ENCODE results near the gene KIRREL3. TPM values are rescaled to one million over a fixed set of nuclear protein-coding genes. Genes with fewer than 3 reads are reported as not detected.

Gene KIRREL3
- polyA plus RNA-seq, 1 donor (not counting 4 experiments of a cell fraction or from before 2014, with no cell fraction given): 0.04 TPM

GRCh38 chr11:127000981-127001380 lies 411 bp upstream of the KIRREL3 start:
- Histone ChIP-seq H3K9ac (ENCODE audit: control insufficient read depth, extremely low read depth, insufficient read depth, low read length) (no peak overlapping the region), H3K27me3 (ENCODE audit: control insufficient read depth, extremely low read depth, insufficient read depth, low read length) (peaks cover 57% of the 10 kb centered on the region)

DNA sequence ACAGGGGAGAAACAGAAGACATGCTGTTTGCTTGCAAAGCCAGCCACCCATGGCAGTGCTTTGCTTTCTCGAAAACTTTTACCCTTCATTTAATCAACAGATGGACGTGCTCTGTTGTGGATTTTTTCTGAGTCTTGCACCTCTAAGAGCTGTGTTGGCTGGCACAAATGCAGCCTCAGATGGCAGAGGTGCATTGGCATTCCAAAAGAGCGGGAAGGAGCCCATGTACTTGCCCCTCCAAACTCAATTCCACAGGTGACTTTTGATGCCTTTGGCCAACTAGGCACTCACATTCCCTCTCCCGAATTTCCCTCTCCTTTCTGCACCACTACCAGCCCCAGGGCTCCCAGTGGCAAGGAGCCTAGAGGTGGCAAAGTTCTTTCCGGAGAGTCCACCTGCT lies 1.2 kb downstream of the KIRREL3 start:
- dilution Hi-C loops (cut with MboI; ENCODE audit: extremely low pct_ligation_motif_present, low sequenced_read_pairs): no loop called here
- Histone ChIP-seq H2AFZ (ENCODE audit: control insufficient read depth, low read length) (no peak overlapping the region), H3K4me2 (ENCODE audit: control insufficient read depth, extremely low read depth, insufficient read depth, low read depth, low read length) (no peak overlapping the region), H3K79me2 (ENCODE audit: control insufficient read depth, insufficient read depth, low read length) (no peaks in the 10 kb centered on the region), H3K36me3 (ENCODE audit: control insufficient read depth in 2 of 2, extremely low read depth in 1 of 2, insufficient read depth in 2 of 2, low read length in 2 of 2) (no peaks in the 10 kb centered on the region), H3K9me1 (ENCODE audit: control insufficient read depth, extremely low read depth, insufficient read depth, low read length) (no peaks in the 10 kb centered on the region), H3K27me3 (ENCODE audit: control insufficient read depth, extremely low read depth, insufficient read depth, low read length) (peaks cover 57% of the 10 kb centered on the region), H3K27ac (ENCODE audit: control insufficient read depth, insufficient read depth, low read length) (no peak overlapping the region), H3K4me1 (ENCODE audit: control insufficient read depth, extremely low read depth, insufficient read depth, low read length) (peaks cover 6% of the 10 kb centered on the region), H3K4me3 (ENCODE audit: control insufficient read depth in 2 of 3, extremely low read depth in 1 of 3, insufficient read depth in 2 of 3, low read depth in 1 of 3, low read length in 3 of 3) (no peak overlapping the region), H3K9me3 (ENCODE audit: control insufficient read depth, low read depth, low read length) (no peaks in the 10 kb centered on the region), H3K9ac (ENCODE audit: control insufficient read depth, extremely low read depth, insufficient read depth, low read length) (no peak overlapping the region), H4K20me1 (ENCODE audit: control insufficient read depth, extremely low read depth, insufficient read depth, low read length) (no peaks in the 10 kb centered on the region)
- TF ChIP-seq, protein P1, sequence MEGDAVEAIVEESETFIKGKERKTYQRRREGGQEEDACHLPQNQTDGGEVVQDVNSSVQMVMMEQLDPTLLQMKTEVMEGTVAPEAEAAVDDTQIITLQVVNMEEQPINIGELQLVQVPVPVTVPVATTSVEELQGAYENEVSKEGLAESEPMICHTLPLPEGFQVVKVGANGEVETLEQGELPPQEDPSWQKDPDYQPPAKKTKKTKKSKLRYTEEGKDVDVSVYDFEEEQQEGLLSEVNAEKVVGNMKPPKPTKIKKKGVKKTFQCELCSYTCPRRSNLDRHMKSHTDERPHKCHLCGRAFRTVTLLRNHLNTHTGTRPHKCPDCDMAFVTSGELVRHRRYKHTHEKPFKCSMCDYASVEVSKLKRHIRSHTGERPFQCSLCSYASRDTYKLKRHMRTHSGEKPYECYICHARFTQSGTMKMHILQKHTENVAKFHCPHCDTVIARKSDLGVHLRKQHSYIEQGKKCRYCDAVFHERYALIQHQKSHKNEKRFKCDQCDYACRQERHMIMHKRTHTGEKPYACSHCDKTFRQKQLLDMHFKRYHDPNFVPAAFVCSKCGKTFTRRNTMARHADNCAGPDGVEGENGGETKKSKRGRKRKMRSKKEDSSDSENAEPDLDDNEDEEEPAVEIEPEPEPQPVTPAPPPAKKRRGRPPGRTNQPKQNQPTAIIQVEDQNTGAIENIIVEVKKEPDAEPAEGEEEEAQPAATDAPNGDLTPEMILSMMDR (optimal IDR thresholded peaks at IDR 0.05 in 1 of 3, IDR thresholded peaks at IDR 0.05 in 1 of 3, conservative IDR thresholded peaks at IDR 0.05 in 1 of 3; ENCODE audit: extremely low read depth in 1 of 3, insufficient read depth in 2 of 3, low read length in 3 of 3): no peak
- TF ChIP-seq EZH2 (IDR thresholded peaks at IDR 0.05; ENCODE audit: low read length): no peak
- no peak for FAIRE-seq
- DNase-seq (ENCODE audit: low read depth, low spot score): no peak

More at GRCh38 chr11:127000981-127001380, 411 bp upstream of the KIRREL3 start:
- H3K79me2 ChIP-seq (ENCODE audit: control insufficient read depth, insufficient read depth, low read length): no peaks in the 10 kb centered on the region
- H3K9me1 ChIP-seq (ENCODE audit: control insufficient read depth, extremely low read depth, insufficient read depth, low read length): no peaks in the 10 kb centered on the region
- TF ChIP-seq, protein P1 (optimal IDR thresholded peaks at IDR 0.05 in 1 of 3, IDR thresholded peaks at IDR 0.05 in 1 of 3, conservative IDR thresholded peaks at IDR 0.05 in 1 of 3; ENCODE audit: extremely low read depth in 1 of 3, insufficient read depth in 2 of 3, low read length in 3 of 3): no peak
- no peak for TF ChIP-seq EZH2 (IDR thresholded peaks at IDR 0.05; ENCODE audit: low read length)
- peak overlapping the region in 2 of 3 experiments; percentile 40 to 58 for H3K4me3 ChIP-seq (ENCODE audit: control insufficient read depth in 2 of 3, extremely low read depth in 1 of 3, insufficient read depth in 2 of 3, low read depth in 1 of 3, low read length in 3 of 3)
- peak overlapping the region; percentile 58 for H3K4me2 ChIP-seq (ENCODE audit: control insufficient read depth, extremely low read depth, insufficient read depth, low read depth, low read length)
- no peaks in the 10 kb centered on the region for H3K36me3 ChIP-seq (ENCODE audit: control insufficient read depth in 2 of 2, extremely low read depth in 1 of 2, insufficient read depth in 2 of 2, low read length in 2 of 2)
- peak overlapping the region; percentile 6 for H2AFZ ChIP-seq (ENCODE audit: control insufficient read depth, low read length)
- H3K9me3 ChIP-seq (ENCODE audit: control insufficient read depth, low read depth, low read length): no peaks in the 10 kb centered on the region
- DNase-seq (ENCODE audit: low read depth, low spot score) (no peak), FAIRE-seq (no peak)
- H3K4me1 ChIP-seq (ENCODE audit: control insufficient read depth, extremely low read depth, insufficient read depth, low read length): peaks cover 6% of the 10 kb centered on the region
- dilution Hi-C loops (cut with MboI; ENCODE audit: extremely low pct_ligation_motif_present, low sequenced_read_pairs): no loop called here
- no peaks in the 10 kb centered on the region for H4K20me1 ChIP-seq (ENCODE audit: control insufficient read depth, extremely low read depth, insufficient read depth, low read length)
- no peak overlapping the region for H3K27ac ChIP-seq (ENCODE audit: control insufficient read depth, insufficient read depth, low read length)
